ENCODE data around the gene FAM171A1.

DNA sequence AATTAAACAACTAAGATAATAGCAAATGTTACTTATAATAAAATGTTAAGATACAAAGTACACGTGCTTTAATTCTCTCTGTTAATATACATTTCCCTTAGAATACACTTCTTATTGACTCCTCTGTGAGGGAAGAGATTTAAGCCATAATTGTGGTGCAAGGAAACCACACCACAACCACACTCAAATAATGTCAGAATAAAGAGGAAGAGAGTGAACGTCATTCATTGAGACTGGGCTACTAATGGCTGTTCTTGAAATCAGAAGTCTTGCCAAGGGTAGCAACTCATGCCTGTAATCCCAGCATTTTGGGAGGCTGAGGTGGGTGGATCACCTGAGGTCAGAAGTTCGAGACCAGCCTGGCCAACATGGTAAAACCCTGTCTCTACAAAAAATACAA lies 10.0 kb downstream of the FAM171A1 start:
- TF ChIP-seq, protein P1, sequence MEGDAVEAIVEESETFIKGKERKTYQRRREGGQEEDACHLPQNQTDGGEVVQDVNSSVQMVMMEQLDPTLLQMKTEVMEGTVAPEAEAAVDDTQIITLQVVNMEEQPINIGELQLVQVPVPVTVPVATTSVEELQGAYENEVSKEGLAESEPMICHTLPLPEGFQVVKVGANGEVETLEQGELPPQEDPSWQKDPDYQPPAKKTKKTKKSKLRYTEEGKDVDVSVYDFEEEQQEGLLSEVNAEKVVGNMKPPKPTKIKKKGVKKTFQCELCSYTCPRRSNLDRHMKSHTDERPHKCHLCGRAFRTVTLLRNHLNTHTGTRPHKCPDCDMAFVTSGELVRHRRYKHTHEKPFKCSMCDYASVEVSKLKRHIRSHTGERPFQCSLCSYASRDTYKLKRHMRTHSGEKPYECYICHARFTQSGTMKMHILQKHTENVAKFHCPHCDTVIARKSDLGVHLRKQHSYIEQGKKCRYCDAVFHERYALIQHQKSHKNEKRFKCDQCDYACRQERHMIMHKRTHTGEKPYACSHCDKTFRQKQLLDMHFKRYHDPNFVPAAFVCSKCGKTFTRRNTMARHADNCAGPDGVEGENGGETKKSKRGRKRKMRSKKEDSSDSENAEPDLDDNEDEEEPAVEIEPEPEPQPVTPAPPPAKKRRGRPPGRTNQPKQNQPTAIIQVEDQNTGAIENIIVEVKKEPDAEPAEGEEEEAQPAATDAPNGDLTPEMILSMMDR (IDR thresholded peaks at IDR 0.05; ENCODE audit: low read length) = no peak
- TF ChIP-seq EZH2 (optimal IDR thresholded peaks at IDR 0.05; ENCODE audit: low read depth, low read length) (no peak), EZH2phosphoT487 (IDR thresholded peaks at IDR 0.05; ENCODE audit: low read length) (no peak)
